HFFc6 (cell line): ENCODE results near the gene MRPS11. TPM values are rescaled to one million over a fixed set of nuclear protein-coding genes. Genes with fewer than 3 reads are reported as not detected.
A peak's percentile ranks its signal among the peaks of the same experiment; 100 is the strongest.

ENCODE experiments used
- DNase-seq: peaks from one replicate; pipeline ENCODE4 v3.0.0-alpha.2; 2018
- H3K27ac Mint-ChIP-seq: 2 replicates; pipeline ENCODE4 v1.8.0; 2020; ENCODE audit warnings: mild to moderate bottlenecking, mixed read lengths
- H3K27me3 Mint-ChIP-seq: 2 replicates; pipeline ENCODE4 v1.8.0; 2021; ENCODE audit warnings: mild to moderate bottlenecking, moderate library complexity, mixed read lengths; ENCODE audit not compliant: insufficient read depth
- H3K36me3 Mint-ChIP-seq: 2 replicates; pipeline ENCODE4 v1.8.0; 2021; ENCODE audit warnings: low read depth, mixed read lengths
- H3K4me1 Mint-ChIP-seq: 2 replicates; pipeline ENCODE4 v1.8.0; 2020; ENCODE audit warnings: low read depth, mixed read lengths
- H3K4me3 Mint-ChIP-seq: 2 replicates; pipeline ENCODE4 v1.8.0; 2020; ENCODE audit warnings: mild to moderate bottlenecking, moderate library complexity, mixed read lengths
- H3K9me3 Mint-ChIP-seq: 2 replicates; pipeline ENCODE4 v1.8.0; 2020; ENCODE audit warnings: mild to moderate bottlenecking, mixed read lengths
- total RNA-seq, 6 experiments: library from RNA; stranded (reverse); fragmentation: NEBNext Ultra II Directional; extraction: Animal tissue kit (Norgen Biotek cat#: 25700); gene quantifications; 2 replicates in 1 of 6; 3 replicates in 5 of 6; pipeline ENCODE4 v1.2.3, GENCODE V29; 2021
- TF ChIP-seq, protein P1 (sequence below): fragments of 200-600 bp; sonication (generic); IDR thresholded peaks from 2 replicates; pipeline ENCODE4 v1.5.0; 2021; ENCODE audit warnings: antibody characterized with exemption, mild to moderate bottlenecking

The MRPS11 gene
- total RNA-seq, 6 experiments from 2014 or later = 63.4 to 75.9 (median 69.4) TPM

- no peak for DNase-seq
- Mint-ChIP-seq H3K27me3 (no peaks in the 10 kb centered on the region), H3K36me3 (no peaks in the 10 kb centered on the region), H3K27ac (peak overlapping the region; percentile 54), H3K4me1 (peaks cover 44% of the 10 kb centered on the region), H3K9me3 (no peaks in the 10 kb centered on the region), H3K4me3 (no peak overlapping the region)
- TF ChIP-seq, protein P1, sequence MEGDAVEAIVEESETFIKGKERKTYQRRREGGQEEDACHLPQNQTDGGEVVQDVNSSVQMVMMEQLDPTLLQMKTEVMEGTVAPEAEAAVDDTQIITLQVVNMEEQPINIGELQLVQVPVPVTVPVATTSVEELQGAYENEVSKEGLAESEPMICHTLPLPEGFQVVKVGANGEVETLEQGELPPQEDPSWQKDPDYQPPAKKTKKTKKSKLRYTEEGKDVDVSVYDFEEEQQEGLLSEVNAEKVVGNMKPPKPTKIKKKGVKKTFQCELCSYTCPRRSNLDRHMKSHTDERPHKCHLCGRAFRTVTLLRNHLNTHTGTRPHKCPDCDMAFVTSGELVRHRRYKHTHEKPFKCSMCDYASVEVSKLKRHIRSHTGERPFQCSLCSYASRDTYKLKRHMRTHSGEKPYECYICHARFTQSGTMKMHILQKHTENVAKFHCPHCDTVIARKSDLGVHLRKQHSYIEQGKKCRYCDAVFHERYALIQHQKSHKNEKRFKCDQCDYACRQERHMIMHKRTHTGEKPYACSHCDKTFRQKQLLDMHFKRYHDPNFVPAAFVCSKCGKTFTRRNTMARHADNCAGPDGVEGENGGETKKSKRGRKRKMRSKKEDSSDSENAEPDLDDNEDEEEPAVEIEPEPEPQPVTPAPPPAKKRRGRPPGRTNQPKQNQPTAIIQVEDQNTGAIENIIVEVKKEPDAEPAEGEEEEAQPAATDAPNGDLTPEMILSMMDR = no peak
Measured at GRCh38 chr15:88487796-88488523, 20.5 kb downstream of the MRPS11 start.

- Mint-ChIP-seq H3K27me3 (no peaks in the 10 kb centered on the region), H3K9me3 (no peaks in the 10 kb centered on the region), H3K4me3 (no peak overlapping the region), H3K36me3 (no peaks in the 10 kb centered on the region), H3K27ac (no peak overlapping the region), H3K4me1 (peaks cover 39% of the 10 kb centered on the region)
- DNase-seq = no peak
- TF ChIP-seq, protein P1 = peak; percentile 41; the same call in 1 of the 2 replicates
Measured at GRCh38 chr15:88489321-88489720, 21.8 kb downstream of the MRPS11 start.

DNA sequence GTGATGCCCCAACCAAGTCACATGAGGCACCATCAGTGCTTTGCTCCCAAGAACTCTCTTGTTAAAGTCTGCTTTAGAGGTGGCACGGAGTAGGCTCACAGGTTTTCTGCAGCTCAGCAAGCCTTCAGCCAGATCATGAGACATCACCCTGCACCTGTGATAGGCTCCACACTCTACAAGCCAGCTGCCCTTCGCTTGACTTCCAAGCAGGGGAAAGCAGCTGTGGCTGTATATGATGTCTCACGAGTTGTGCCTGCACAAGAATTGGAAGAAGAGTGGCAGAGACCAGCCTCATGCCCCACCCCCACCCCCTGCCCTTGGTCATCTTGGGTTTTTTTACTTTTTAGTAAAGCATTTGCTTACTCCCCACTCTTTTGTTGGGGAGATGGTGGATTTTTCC, 22.5 kb downstream of the MRPS11 start:
- DNase-seq = no peak
- H3K4me3 Mint-ChIP-seq = no peak overlapping the region

GRCh38 chr15:88491158-88491557, 23.6 kb downstream of the MRPS11 start:
- no peak overlapping the region for H3K27ac Mint-ChIP-seq
- H3K27me3 Mint-ChIP-seq = no peaks in the 10 kb centered on the region
- peaks cover 20% of the 10 kb centered on the region for H3K4me1 Mint-ChIP-seq
- DNase-seq = no peak
- no peak overlapping the region for H3K4me3 Mint-ChIP-seq
- H3K9me3 Mint-ChIP-seq = no peaks in the 10 kb centered on the region
- TF ChIP-seq, protein P1 = no peak
- no peaks in the 10 kb centered on the region for H3K36me3 Mint-ChIP-seq

More for the DNA sequence above, 22.5 kb downstream of the MRPS11 start:
- TF ChIP-seq, protein P1 = no peak
- H3K36me3 Mint-ChIP-seq = no peaks in the 10 kb centered on the region
- no peaks in the 10 kb centered on the region for H3K9me3 Mint-ChIP-seq
- H3K27ac Mint-ChIP-seq = no peak overlapping the region
- no peaks in the 10 kb centered on the region for H3K27me3 Mint-ChIP-seq
- H3K4me1 Mint-ChIP-seq = peaks cover 31% of the 10 kb centered on the region

GRCh38 chr15:88493844-88494243, 26.3 kb downstream of the MRPS11 start:
- peaks cover 3% of the 10 kb centered on the region for H3K27me3 Mint-ChIP-seq
- TF ChIP-seq, protein P1 = no peak
- H3K36me3 Mint-ChIP-seq = no peaks in the 10 kb centered on the region
- H3K9me3 Mint-ChIP-seq = no peaks in the 10 kb centered on the region
- no peak overlapping the region for H3K4me3 Mint-ChIP-seq
- no peaks in the 10 kb centered on the region for H3K4me1 Mint-ChIP-seq
- no peak overlapping the region for H3K27ac Mint-ChIP-seq
- no peak for DNase-seq
